K562 (cell line): ENCODE data around the gene QRFPR. TPM values are rescaled to one million over a fixed set of nuclear protein-coding genes. Genes with fewer than 3 reads are reported as not detected.

Experiments used
- ATAC-seq: fragments of 200-7000 bp; cut with Tn5 transposase; 3 replicates; pipeline ENCODE4 v1.9.1; 2020; ENCODE audit warnings: moderate library complexity
- BruUV-seq: library from RNA; stranded (reverse); fragments of 400-500 nt; replicated peaks from 2 replicates; lab custom pipeline; 2021; lab: Mats Ljungman, UMichigan
- CTCF ChIA-PET: fragments of 300-600 bp; formaldehyde crosslinking; extraction: SDS; loops from one replicate; lab custom pipeline; 2021; ENCODE audit warnings: low intra/inter-chr PET ratio; lab: Yijun Ruan, JAX
- POLR2A ChIA-PET: fragments of 300-600, 350-650 bp; sonication (Branson Sonifier 250); formaldehyde crosslinking; extraction: SDS; loops from one replicate; lab custom pipeline; 2021; ENCODE audit warnings: antibody characterized with exemption, inconsistent platforms; lab: Yijun Ruan, JAX
- DNase-seq, 4 experiments: peaks; one replicate each; pipeline versions ENCODE4 v3.0.0 to v3.0.0-alpha.2; 2011 to 2018; ENCODE audit warnings: low spot score in 3 of 4, mixed read lengths in 3 of 4; ENCODE audit errors: extremely low read depth in 1 of 4
- FAIRE-seq: peaks from 2 replicates; lab custom pipeline; 2011; peaks lifted over from hg19 to GRCh38; lab: Jason Lieb, UNC
- H2AFZ ChIP-seq: 2 replicates; pipeline ENCODE4 v1.6.0; 2011; ENCODE audit warnings: low read depth, low read length, control low read depth, inconsistent platforms
- H3K27ac ChIP-seq: fragments of 200-600 bp; 3 replicates; pipeline ENCODE4 v1.8.0; 2011; ENCODE audit warnings: low read depth, mild to moderate bottlenecking, control low read depth, inconsistent platforms, low read length, moderate library complexity, mixed read lengths; ENCODE audit errors: extremely low read depth
- H3K27me3 ChIP-seq, 2 experiments: fragments of 300-600 bp in 1 of 2; 2 replicates in 1 of 2; 3 replicates in 1 of 2; pipeline versions ENCODE4 v1.6.0 to v1.8.0; 2011; ENCODE audit warnings: inconsistent platforms in 2 of 2, low read length in 2 of 2, mild to moderate bottlenecking in 1 of 2, mixed read lengths in 1 of 2, moderate library complexity in 1 of 2; ENCODE audit not compliant: control insufficient read depth in 2 of 2, insufficient read depth in 2 of 2
- H3K36me3 ChIP-seq: fragments of 300-600 bp; 3 replicates; pipeline ENCODE4 v1.8.0; 2011; ENCODE audit warnings: mild to moderate bottlenecking, low read length, inconsistent platforms; ENCODE audit not compliant: control insufficient read depth, insufficient read depth
- H3K4me1 ChIP-seq, 2 experiments: fragments of 200-600 bp in 1 of 2; replicated peaks in 1 of 2; 2 replicates in 1 of 2; 3 replicates in 1 of 2; pipeline versions ENCODE4 v1.5.1 to v1.8.0; 2011; ENCODE audit warnings: inconsistent platforms in 2 of 2, low read length in 2 of 2, mild to moderate bottlenecking in 1 of 2, mixed read lengths in 1 of 2, moderate library complexity in 1 of 2; ENCODE audit not compliant: control insufficient read depth in 2 of 2, insufficient read depth in 2 of 2
- H3K4me2 ChIP-seq: 2 replicates; pipeline ENCODE4 v1.6.1; 2011; ENCODE audit warnings: low read length, control low read depth, inconsistent platforms, mixed read lengths; ENCODE audit not compliant: insufficient read depth
- H3K4me3 ChIP-seq: fragments of 200-600 bp; sonication (generic), shearing (Covaris generic); 2 replicates; pipeline ENCODE4 v1.5.1; 2016; ENCODE audit warnings: control low read depth, inconsistent platforms
- H3K79me2 ChIP-seq: fragments of 200-600 bp; 3 replicates; pipeline ENCODE4 v1.8.0; 2011; ENCODE audit warnings: low read length, inconsistent platforms; ENCODE audit not compliant: control insufficient read depth, insufficient read depth
- H3K9ac ChIP-seq, 2 experiments: 2 replicates each; pipeline versions ENCODE4 v1.6.0 to v1.6.1; 2011; ENCODE audit warnings: low read depth in 2 of 2, low read length in 2 of 2, control low read depth in 1 of 2, inconsistent platforms in 1 of 2, mild to moderate bottlenecking in 1 of 2, mixed read lengths in 1 of 2; ENCODE audit not compliant: insufficient read depth in 1 of 2
- H3K9me1 ChIP-seq: one replicate; pipeline ENCODE4 v1.6.0; 2011; ENCODE audit warnings: inconsistent platforms, mild to moderate bottlenecking, low read length, moderate library complexity; ENCODE audit not compliant: control insufficient read depth, insufficient read depth
- H3K9me3 ChIP-seq: replicated peaks from 2 replicates; pipeline ENCODE4 v1.5.1; 2011; ENCODE audit warnings: low read depth, low read length, inconsistent platforms; ENCODE audit not compliant: control insufficient read depth, insufficient read depth
- H4K20me1 ChIP-seq: replicated peaks from 2 replicates; pipeline ENCODE4 v1.6.1; 2011; ENCODE audit warnings: low read length, inconsistent platforms, mixed read lengths; ENCODE audit not compliant: control insufficient read depth, insufficient read depth
- ADNP ChIP-seq: fragments of 200-800 bp; sonication (Bioruptor generic); IDR thresholded peaks from 2 replicates; pipeline ENCODE4 v1.6.1; 2016; ENCODE audit warnings: missing genetic modification characterization, missing compliant biosample characterization
- BRCA1 ChIP-seq, 2 experiments: fragments of 450-650 bp in 1 of 2; sonication (generic) in 1 of 2; formaldehyde crosslinking in 1 of 2; IDR thresholded peaks; 2 replicates each; pipeline versions ENCODE4 v1.5.0 to v1.6.1; 2017 to 2020; ENCODE audit warnings: mild to moderate bottlenecking in 1 of 2, missing genetic modification reagents in 1 of 2
- CSDE1 ChIP-seq, 2 experiments: fragments of 450-650 bp; IDR thresholded peaks; 2 replicates each; pipeline ENCODE4 v1.6.1; 2016; ENCODE audit warnings: mild to moderate bottlenecking in 1 of 2
- DMBX1 ChIP-seq: fragments of 250-450 bp; sonication (Bioruptor Pico); IDR thresholded peaks from 2 replicates; pipeline ENCODE4 v1.8.0; 2022; ENCODE audit warnings: inconsistent platforms, mild to moderate bottlenecking, moderate library complexity, borderline replicate concordance
- FOXK2 ChIP-seq, 2 experiments: fragments of 450-650 bp; IDR thresholded peaks in 1 of 2; conservative IDR thresholded peaks in 1 of 2; 2 replicates each; pipeline ENCODE4 v1.6.1; 2016; ENCODE audit warnings: low read depth in 2 of 2, mild to moderate bottlenecking in 1 of 2
- HNRNPL ChIP-seq: fragments of 200-400 bp; formaldehyde crosslinking; IDR thresholded peaks from 2 replicates; pipeline ENCODE4 v1.6.1; 2017; ENCODE audit warnings: low read depth, mild to moderate bottlenecking, low read length
- HNRNPUL1 ChIP-seq: fragments of 200-400 bp; formaldehyde crosslinking; IDR thresholded peaks from 2 replicates; pipeline ENCODE4 v1.6.1; 2017; ENCODE audit warnings: low read length
- KAT2B ChIP-seq: IDR thresholded peaks from one replicate; pipeline ENCODE4 v1.6.1; 2012; ENCODE audit warnings: low read depth, mild to moderate bottlenecking, control low read depth, inconsistent platforms, low read length, moderate library complexity
- MAX ChIP-seq: sonication (generic); formaldehyde crosslinking; IDR thresholded peaks from 2 replicates; pipeline ENCODE4 v1.9.0; 2022; ENCODE audit warnings: mild to moderate bottlenecking, missing genetic modification reagents
- PKNOX1 ChIP-seq: fragments of 450-650 bp; IDR thresholded peaks from 2 replicates; pipeline ENCODE4 v1.6.1; 2016
- SMAD1 ChIP-seq: fragments of 150-350 bp; IDR thresholded peaks from 2 replicates; pipeline ENCODE4 v1.6.1; 2014; ENCODE audit warnings: low read length, low read depth; ENCODE audit not compliant: partially characterized antibody
- TAF9B ChIP-seq: fragments of 450-650 bp; IDR thresholded peaks from 2 replicates; pipeline ENCODE4 v1.6.1; 2018; ENCODE audit warnings: mild to moderate bottlenecking; ENCODE audit not compliant: partially characterized antibody
- TGIF2 ChIP-seq: sonication (generic); formaldehyde crosslinking; IDR thresholded peaks from 2 replicates; pipeline ENCODE4 v1.8.1; 2022; ENCODE audit warnings: mild to moderate bottlenecking, missing genetic modification reagents, moderate library complexity
- XRCC3 ChIP-seq: fragments of 450-650 bp; IDR thresholded peaks from 2 replicates; pipeline ENCODE4 v1.6.1; 2017; ENCODE audit warnings: mild to moderate bottlenecking, moderate library complexity
- ZKSCAN8 ChIP-seq: fragments of 200-800 bp; sonication (Bioruptor generic); IDR thresholded peaks from 2 replicates; pipeline ENCODE4 v1.6.1; 2016; ENCODE audit warnings: missing genetic modification characterization, missing compliant biosample characterization
- ZNF121 ChIP-seq: sonication (generic); formaldehyde crosslinking; conservative IDR thresholded peaks from 2 replicates; pipeline ENCODE4 v1.8.0; 2022; ENCODE audit warnings: missing genetic modification reagents
- ZNF217 ChIP-seq: sonication (generic); formaldehyde crosslinking; IDR thresholded peaks from 2 replicates; pipeline ENCODE4 v1.8.0; 2022; ENCODE audit warnings: mild to moderate bottlenecking, missing genetic modification reagents
- ZNF436 ChIP-seq: fragments of 250-450, 450-650 bp; sonication (Bioruptor Pico); formaldehyde crosslinking; IDR thresholded peaks from 2 replicates; pipeline ENCODE4 v1.7.0; 2020; ENCODE audit warnings: mild to moderate bottlenecking
- ZNF512 ChIP-seq: IDR thresholded peaks from 2 replicates; pipeline ENCODE4 v1.6.1; 2016; ENCODE audit warnings: missing genetic modification characterization, missing compliant biosample characterization
- ZNF551 ChIP-seq: fragments of 250-450 bp; sonication (Bioruptor Pico); IDR thresholded peaks from 2 replicates; pipeline ENCODE4 v1.5.0; 2021; ENCODE audit warnings: mild to moderate bottlenecking, moderate library complexity
- ZNF76 ChIP-seq: fragments of 250-450 bp; sonication (Bioruptor Pico); IDR thresholded peaks from 2 replicates; pipeline ENCODE4 v1.4.0; 2020; ENCODE audit warnings: mild to moderate bottlenecking, moderate library complexity, borderline replicate concordance
- WGBS: fragments of 100-300 bp; shearing (Covaris generic); methylation state at CpG from one replicate; pipeline ENCODE4 v1.1.6; 2016; ENCODE audit warnings: low coverage, mixed read lengths; ENCODE audit not compliant: insufficient coverage; ENCODE audit errors: missing lambda C conversion rate; 5-methylcytosine and 5-hydroxymethylcytosine counted together
- in situ Hi-C: fragments of 300-500 bp; cut with MboI; formaldehyde crosslinking; loops from 4 replicates; pipeline ENCODE4 v1.15.0; 2018; ENCODE audit warnings: inconsistent platforms, mixed read lengths
- intact Hi-C: fragments of 100-400 bp; cut with micrococcal nuclease; formaldehyde crosslinking; loops from 2 replicates; pipeline ENCODE4 v1.14.2; 2022
- polyA plus RNA-seq, 8 experiments: library from polyadenylated mRNA; depleted of rRNA in 4 of 8; stranded (reverse) in 5 of 8; unstranded in 3 of 8; fragments of >200 nt; fragmentation: Nextera tagmentation in 2 of 8; fragmentation: Illumina TruSeq in 1 of 8; extraction: Ambion mirVana in 2 of 8; extraction: Trizol in 1 of 8; gene quantifications; 2 replicates each; pipeline versions ENCODE4 v1.2.1 to v1.2.3, GENCODE V29; 2011 to 2014; ENCODE audit warnings: inconsistent platforms in 1 of 8, missing spikeins in 1 of 8
- total RNA-seq, 7 experiments: library from RNA; depleted of rRNA in 6 of 7; stranded (reverse); fragments of >200 nt in 6 of 7; fragmentation: Illumina TruSeq in 2 of 7; extraction: Trizol in 2 of 7; gene quantifications; 2 replicates each; pipeline versions ENCODE4 v1.2.1 to v1.2.3, GENCODE V29; 2011 to 2021; ENCODE audit warnings: low replicate concordance in 1 of 7

Gene QRFPR
- total and polyA plus RNA-seq, 9 of the 15 experiments (the other 6 are each of a cell fraction or from before 2014, with no cell fraction given), result not detected

GRCh38 chr4:121336706-121337105 is 44.1 kb downstream of the QRFPR start (continued):
- TF ChIP-seq XRCC3 (no peak), KAT2B (no peak), TAF9B (no peak), ZNF512 (tag) (no peak), ZKSCAN8 (CRISPR knock-in tag) (no peak)

GRCh38 chr4:121330180-121330665 is 50.6 kb downstream of the QRFPR start:
- 0% methylated on average over 4 of the region's 4 CpGs for WGBS
- H2AFZ ChIP-seq, result no peak overlapping the region
- DNase-seq (no peak), FAIRE-seq (no peak), ATAC-seq (no peak)
- H3K4me2 ChIP-seq, result no peak overlapping the region
- H3K27me3 ChIP-seq, result no peaks in the 10 kb centered on the region
- H4K20me1 ChIP-seq, result no peaks in the 10 kb centered on the region
- H3K9me1 ChIP-seq, result no peaks in the 10 kb centered on the region
- no peaks in the 10 kb centered on the region for H3K9me3 ChIP-seq
- no TSS peak for BruUV-seq
- H3K36me3 ChIP-seq, result no peaks in the 10 kb centered on the region
- CTCF ChIA-PET, result no interaction called here
- H3K9ac ChIP-seq, result no peak overlapping the region
- H3K79me2 ChIP-seq, result no peaks in the 10 kb centered on the region
- H3K4me3 ChIP-seq, result no peak overlapping the region
- POLR2A ChIA-PET, result no interaction called here
- intact Hi-C loops, result no loop called here
- no peaks in the 10 kb centered on the region for H3K4me1 ChIP-seq
- in situ Hi-C loops, result no loop called here
- H3K27ac ChIP-seq, result no peak overlapping the region
- no peak for TF ChIP-seq MAX (CRISPR knock-in tag)
- no peak for TF ChIP-seq ZNF121 (CRISPR knock-in tag)
- no peak for TF ChIP-seq ZNF76 (CRISPR knock-in tag)
- no peak for TF ChIP-seq ZNF551 (CRISPR knock-in tag)
- no peak for TF ChIP-seq ZNF436
- TF ChIP-seq ADNP (tag), result no peak
- no peak for TF ChIP-seq BRCA1 (IDR thresholded peaks at IDR 0.05)
- TF ChIP-seq BRCA1 (CRISPR knock-in tag; IDR thresholded peaks at IDR 0.05), result no peak
- TF ChIP-seq DMBX1 (CRISPR knock-in tag), result no peak
- TF ChIP-seq FOXK2 (conservative IDR thresholded peaks at IDR 0.05 in 1 of 2, IDR thresholded peaks at IDR 0.05 in 1 of 2; ENCODE audit: low read depth in 2 of 2), result no peak
- TF ChIP-seq HNRNPUL1, result no peak
- TF ChIP-seq CSDE1 (IDR thresholded peaks at IDR 0.05), result no peak
- no peak for TF ChIP-seq HNRNPL
- TF ChIP-seq SMAD1, result no peak
- TF ChIP-seq TGIF2, result no peak
- no peak for TF ChIP-seq PKNOX1
- no peak for TF ChIP-seq ZNF217 (CRISPR knock-in tag)
